ENCODE results near the gene DBNDD1. TPM values are rescaled to one million over a fixed set of nuclear protein-coding genes. Genes with fewer than 3 reads are reported as not detected.

DBNDD1 gene
- total RNA-seq, 1 experiment from 2014 or later, result 32.3 TPM

Other genes starting within 250 kb of the DBNDD1 start
- 56.8 TPM for gene FANCA, start 202.8 kb downstream of the DBNDD1 start, total RNA-seq (2021; ENCODE audit: unreplicated experiment)
- 21.7 TPM for gene SPIRE2, start 191.0 kb downstream of the DBNDD1 start, total RNA-seq (2021; ENCODE audit: unreplicated experiment)
- 144 TPM for gene TCF25, start 145.9 kb downstream of the DBNDD1 start, total RNA-seq (2021; ENCODE audit: unreplicated experiment)
- gene MC1R, start 100.6 kb downstream of the DBNDD1 start, total RNA-seq (2021; ENCODE audit: unreplicated experiment), result 8.7 TPM
- 205 TPM for gene TUBB3, start 96.1 kb downstream of the DBNDD1 start, total RNA-seq (2021; ENCODE audit: unreplicated experiment)
- gene DEF8, start 70.7 kb downstream of the DBNDD1 start, total RNA-seq (2021; ENCODE audit: unreplicated experiment), result 64.6 TPM
- gene PRDM7, start 57.9 kb upstream of the DBNDD1 start, total RNA-seq (2021; ENCODE audit: unreplicated experiment), result not detected

Measured in Panc1 (cell line).